H9 (cell line): ENCODE measurements around the gene ZNF831. TPM values are rescaled to one million over a fixed set of nuclear protein-coding genes. Genes with fewer than 3 reads are reported as not detected.

Experiments used
- DNase-seq: peaks from one replicate; pipeline ENCODE4 v3.0.0-alpha.2; 2017
- H2AFZ ChIP-seq: one replicate; pipeline ENCODE4 v1.6.1; 2013; ENCODE audit warnings: mild to moderate bottlenecking, low read length, control low read depth, moderate library complexity
- H2AK5ac ChIP-seq: 2 replicates; pipeline ENCODE4 v1.6.1; 2013; ENCODE audit warnings: low read length, control low read depth, mixed read lengths; ENCODE audit not compliant: insufficient read length
- H2BK120ac ChIP-seq: one replicate; pipeline ENCODE4 v1.6.1; 2013; ENCODE audit warnings: low read depth, mild to moderate bottlenecking, low read length, control low read depth, inconsistent platforms; ENCODE audit not compliant: poor library complexity, severe bottlenecking
- H2BK12ac ChIP-seq: 2 replicates; pipeline ENCODE4 v1.6.1; 2013; ENCODE audit warnings: low read length, control low read depth, mixed read lengths, low read depth; ENCODE audit not compliant: insufficient read length
- H2BK15ac ChIP-seq: 2 replicates; pipeline ENCODE4 v1.6.1; 2013; ENCODE audit warnings: low read depth, low read length, control low read depth
- H2BK20ac ChIP-seq: one replicate; pipeline ENCODE4 v1.6.1; 2013; ENCODE audit warnings: low read depth, mild to moderate bottlenecking, low read length, control low read depth, inconsistent platforms; ENCODE audit not compliant: poor library complexity, severe bottlenecking
- H2BK5ac ChIP-seq: 2 replicates; pipeline ENCODE4 v1.6.1; 2013; ENCODE audit warnings: low read length, control low read depth, mixed read lengths; ENCODE audit not compliant: insufficient read length
- H3K14ac ChIP-seq: 2 replicates; pipeline ENCODE4 v1.6.1; 2013; ENCODE audit warnings: low read length, control low read depth; ENCODE audit not compliant: insufficient read depth
- H3K18ac ChIP-seq: 2 replicates; pipeline ENCODE4 v1.6.1; 2013; ENCODE audit warnings: low read depth, mild to moderate bottlenecking, mixed read lengths, low read length, control low read depth; ENCODE audit not compliant: insufficient read length
- H3K23ac ChIP-seq: 2 replicates; pipeline ENCODE4 v1.6.1; 2013; ENCODE audit warnings: low read length, control low read depth, mixed read lengths, low read depth; ENCODE audit not compliant: insufficient read length
- H3K23me2 ChIP-seq: 2 replicates; pipeline ENCODE4 v1.6.1; 2013; ENCODE audit warnings: low read depth, mild to moderate bottlenecking, mixed read lengths, low read length, control low read depth; ENCODE audit not compliant: insufficient read length, poor library complexity, severe bottlenecking
- H3K27ac ChIP-seq: 2 replicates; pipeline ENCODE4 v1.5.1; 2013; ENCODE audit warnings: low read length, control low read depth, mixed read lengths, low read depth; ENCODE audit not compliant: insufficient read length
- H3K27me3 ChIP-seq: 2 replicates; pipeline ENCODE4 v1.6.1; 2013; ENCODE audit warnings: low read length, control low read depth, inconsistent platforms; ENCODE audit not compliant: insufficient read depth
- H3K4ac ChIP-seq: 2 replicates; pipeline ENCODE4 v1.6.1; 2013; ENCODE audit warnings: low read depth, mild to moderate bottlenecking, control low read depth, inconsistent platforms, low read length, moderate library complexity
- H3K4me1 ChIP-seq: 2 replicates; pipeline ENCODE4 v1.6.1; 2013; ENCODE audit warnings: low read length, control low read depth, inconsistent platforms; ENCODE audit not compliant: insufficient read depth
- H3K4me2 ChIP-seq: 2 replicates; pipeline ENCODE4 v1.6.1; 2013; ENCODE audit warnings: low read length, control low read depth, mixed read lengths; ENCODE audit not compliant: insufficient read length, insufficient read depth
- H3K56ac ChIP-seq: 2 replicates; pipeline ENCODE4 v1.6.1; 2013; ENCODE audit warnings: low read depth, mild to moderate bottlenecking, mixed read lengths, low read length, control low read depth; ENCODE audit not compliant: insufficient read length
- H3K79me1 ChIP-seq: 2 replicates; pipeline ENCODE4 v1.6.1; 2013; ENCODE audit warnings: low read depth, mild to moderate bottlenecking, moderate library complexity, low read length, control low read depth, inconsistent platforms; ENCODE audit not compliant: insufficient read depth, poor library complexity, severe bottlenecking
- H3K79me2 ChIP-seq: 2 replicates; pipeline ENCODE4 v1.6.1; 2013; ENCODE audit warnings: low read length, control low read depth, inconsistent platforms; ENCODE audit not compliant: insufficient read depth
- H3K9ac ChIP-seq: 2 replicates; pipeline ENCODE4 v1.6.1; 2013; ENCODE audit warnings: low read length, control low read depth, mixed read lengths; ENCODE audit not compliant: insufficient read length; ENCODE audit errors: extremely low read depth
- H3K9me3 ChIP-seq: one replicate; pipeline ENCODE4 v1.6.1; 2013; ENCODE audit warnings: low read depth, low read length, inconsistent platforms; ENCODE audit not compliant: control insufficient read depth
- H3T11ph ChIP-seq: one replicate; pipeline ENCODE4 v1.6.1; 2013; ENCODE audit warnings: mild to moderate bottlenecking, low read length, control low read depth, inconsistent platforms
- H4K20me1 ChIP-seq: one replicate; pipeline ENCODE4 v1.6.1; 2013; ENCODE audit not compliant: control insufficient read depth, insufficient read length, insufficient read depth
- H4K5ac ChIP-seq: 2 replicates; pipeline ENCODE4 v1.6.1; 2013; ENCODE audit warnings: low read depth, mild to moderate bottlenecking, mixed read lengths, low read length, control low read depth; ENCODE audit not compliant: insufficient read length
- H4K8ac ChIP-seq: replicated peaks from 2 replicates; pipeline ENCODE4 v1.6.1; 2013; ENCODE audit warnings: low read length, control low read depth, mixed read lengths, low read depth; ENCODE audit not compliant: insufficient read length
- H4K91ac ChIP-seq: 2 replicates; pipeline ENCODE4 v1.6.1; 2013; ENCODE audit warnings: low read depth, mild to moderate bottlenecking, moderate library complexity, mixed read lengths, low read length, control low read depth; ENCODE audit not compliant: insufficient read length
- H3K27ac Mint-ChIP-seq, 3 experiments: 2 replicates in 2 of 3; 3 replicates in 1 of 3; pipeline ENCODE4 v1.8.0; 2020 to 2021; ENCODE audit warnings: mixed read lengths in 3 of 3, mild to moderate bottlenecking in 1 of 3, moderate library complexity in 1 of 3
- H3K27me3 Mint-ChIP-seq: 2 replicates; pipeline ENCODE4 v1.8.0; 2021; ENCODE audit warnings: low read depth, mild to moderate bottlenecking, moderate library complexity, mixed read lengths
- H3K36me3 Mint-ChIP-seq, 3 experiments: 2 replicates in 2 of 3; 3 replicates in 1 of 3; pipeline ENCODE4 v1.8.0; 2020 to 2021; ENCODE audit warnings: low read depth in 3 of 3, mixed read lengths in 3 of 3; ENCODE audit not compliant: insufficient read depth in 1 of 3
- H3K4me1 Mint-ChIP-seq, 2 experiments: 2 replicates each; pipeline ENCODE4 v1.8.0; 2020; ENCODE audit warnings: mixed read lengths in 2 of 2
- H3K4me3 Mint-ChIP-seq, 2 experiments: 2 replicates in 1 of 2; 3 replicates in 1 of 2; pipeline ENCODE4 v1.8.0; 2020 to 2021; ENCODE audit warnings: mild to moderate bottlenecking in 2 of 2, mixed read lengths in 2 of 2, moderate library complexity in 1 of 2
- H3K9me3 Mint-ChIP-seq, 2 experiments: 2 replicates in 1 of 2; 3 replicates in 1 of 2; pipeline ENCODE4 v1.8.0; 2020; ENCODE audit warnings: mild to moderate bottlenecking in 2 of 2, mixed read lengths in 2 of 2, moderate library complexity in 1 of 2
- CTCF ChIP-seq: fragments of 200-600 bp; sonication (generic); conservative IDR thresholded peaks from 3 replicates; pipeline ENCODE4 v1.8.0; 2021; ENCODE audit warnings: antibody characterized with exemption, mild to moderate bottlenecking
- WGBS: extraction: QIAGEN DNeasy Blood & Tissue Kit; methylation state at CpG from one replicate; pipeline ENCODE4 v1.1.7; 2013; ENCODE audit warnings: missing lambda C conversion rate, low lambda C conversion rate, mixed read lengths; ENCODE audit not compliant: insufficient read length; ENCODE audit errors: extremely low coverage; 5-methylcytosine and 5-hydroxymethylcytosine counted together
- total RNA-seq: library from RNA; stranded (reverse); gene quantifications from 2 replicates; pipeline ENCODE4 v1.2.1, GENCODE V29; 2021

ZNF831 gene
- total RNA-seq, 1 experiment from 2014 or later: not detected

- peaks cover 71% of the 10 kb centered on the region for H3K27me3 Mint-ChIP-seq
- H3K27ac Mint-ChIP-seq: no peak overlapping the region; a peak in 1 of 7 replicates
Observed at GRCh38 chr20:59269411-59270025, 105.9 kb downstream of the ZNF831 start.

More at GRCh38 chr20:59269411-59270025, 105.9 kb downstream of the ZNF831 start:
- no peak overlapping the region for H4K8ac ChIP-seq
- no peak overlapping the region for H4K5ac ChIP-seq
- no peak overlapping the region for H3K56ac ChIP-seq
- H3K79me1 ChIP-seq: no peaks in the 10 kb centered on the region
- Mint-ChIP-seq H3K9me3 (no peaks in the 10 kb centered on the region; a peak in 1 of 5 replicates), H3K4me1 (peaks cover 27 to 31% of the 10 kb centered on the region in 2 experiments), H3K36me3 (no peaks in the 10 kb centered on the region), H3K4me3 (no peak overlapping the region)
- H3K4me2 ChIP-seq: no peak overlapping the region
- no peaks in the 10 kb centered on the region for H3K9me3 ChIP-seq
- H3K4me1 ChIP-seq: peaks cover 7% of the 10 kb centered on the region; the same call in 1 of the 2 replicates
- no peak overlapping the region for H2BK15ac ChIP-seq
- H2BK120ac ChIP-seq: no peak overlapping the region
- no peak overlapping the region for H3K9ac ChIP-seq
- H3K79me2 ChIP-seq: no peaks in the 10 kb centered on the region
- WGBS: no CpG with 5 or more reads among the region's 4 CpGs
- no peak overlapping the region for H3T11ph ChIP-seq
- H2BK12ac ChIP-seq: no peak overlapping the region
- no peak overlapping the region for H3K14ac ChIP-seq
- H2AK5ac ChIP-seq: no peak overlapping the region
- H3K18ac ChIP-seq: no peak overlapping the region
- no peak overlapping the region for H3K27ac ChIP-seq
- no peak overlapping the region for H2BK5ac ChIP-seq
- peaks cover 3% of the 10 kb centered on the region for H3K23me2 ChIP-seq
- no peaks in the 10 kb centered on the region for H4K20me1 ChIP-seq
- H2AFZ ChIP-seq: no peak overlapping the region
- no peak overlapping the region for H3K4ac ChIP-seq
- no peak overlapping the region for H4K91ac ChIP-seq
- no peak overlapping the region for H3K23ac ChIP-seq
- H3K27me3 ChIP-seq: peaks cover 3% of the 10 kb centered on the region
- no peak for DNase-seq
- no peak for TF ChIP-seq CTCF
- H2BK20ac ChIP-seq: no peak overlapping the region
